HG03565 (cell line): Measurements from ENCODE around the gene TMED7.
"Not testable (repeated sequence)": the region's sequence is repeated elsewhere in the genome, so short reads cannot be mapped to it uniquely, and the experiment has no call there.

Experiments used
- ATAC-seq: cut with Tn5 transposase; IDR thresholded peaks from one replicate; pipeline ENCODE4 v1.9.1; 2021; ENCODE audit warnings: mild to moderate bottlenecking, moderate library complexity; ENCODE audit not compliant: unreplicated experiment

TMED7 gene

GRCh38 chr5:115625579-115626444 lies at the start of gene TMED7:
Gene TMED7 (minus strand): TSS chr5:115626036. CDS start chr5:115625792, 244 bp downstream.
- ATAC-seq, result peak; percentile 81

GRCh38 chr5:115674782-115675181 lies 48.9 kb upstream of the TMED7 start:
- not testable (repeated sequence) for ATAC-seq

- ATAC-seq, result no peak
Observed at GRCh38 chr5:115673596-115673995, 47.8 kb upstream of the TMED7 start.

- no peak for ATAC-seq
Observed at GRCh38 chr5:115671939-115672338, 46.1 kb upstream of the TMED7 start.

GRCh38 chr5:115666023-115666422 lies 40.2 kb upstream of the TMED7 start:
- ATAC-seq, result no peak

- no peak for ATAC-seq
Observed at GRCh38 chr5:115661563-115661962, 35.7 kb upstream of the TMED7 start.

- no peak for ATAC-seq
Observed at GRCh38 chr5:115661101-115661500, 35.3 kb upstream of the TMED7 start.

- no peak for ATAC-seq
Observed at GRCh38 chr5:115657881-115658233, 32.0 kb upstream of the TMED7 start.

GRCh38 chr5:115657125-115657880 lies 31.5 kb upstream of the TMED7 start:
- ATAC-seq, result no peak

- ATAC-seq, result no peak
Observed at GRCh38 chr5:115656404-115656803, 30.6 kb upstream of the TMED7 start.

GRCh38 chr5:115655994-115656393 lies 30.2 kb upstream of the TMED7 start:
- ATAC-seq, result no peak

- ATAC-seq, result no peak
Observed at GRCh38 chr5:115649541-115649940, 23.7 kb upstream of the TMED7 start.

GRCh38 chr5:115648056-115648455 lies 22.2 kb upstream of the TMED7 start:
- no peak for ATAC-seq

GRCh38 chr5:115645386-115645785 lies 19.6 kb upstream of the TMED7 start:
- not testable (repeated sequence) for ATAC-seq

GRCh38 chr5:115644046-115644445 lies 18.2 kb upstream of the TMED7 start:
- no peak for ATAC-seq

- ATAC-seq, result no peak
Observed at GRCh38 chr5:115641948-115642347, 16.1 kb upstream of the TMED7 start.

GRCh38 chr5:115640274-115640673 lies 14.4 kb upstream of the TMED7 start:
- ATAC-seq, result no peak

- no peak for ATAC-seq
Observed at GRCh38 chr5:115639377-115639776, 13.5 kb upstream of the TMED7 start.

GRCh38 chr5:115637507-115637906 lies 11.7 kb upstream of the TMED7 start:
- ATAC-seq, result no peak

GRCh38 chr5:115636008-115636407 lies 10.2 kb upstream of the TMED7 start:
- no peak for ATAC-seq

GRCh38 chr5:115634343-115635132 lies 8.7 kb upstream of the TMED7 start:
- ATAC-seq, result peak; percentile 46
